ENCODE results near the gene SLC4A11.
A peak's percentile ranks its signal among the peaks of the same experiment; 100 is the strongest.

Gene SLC4A11

DNA sequence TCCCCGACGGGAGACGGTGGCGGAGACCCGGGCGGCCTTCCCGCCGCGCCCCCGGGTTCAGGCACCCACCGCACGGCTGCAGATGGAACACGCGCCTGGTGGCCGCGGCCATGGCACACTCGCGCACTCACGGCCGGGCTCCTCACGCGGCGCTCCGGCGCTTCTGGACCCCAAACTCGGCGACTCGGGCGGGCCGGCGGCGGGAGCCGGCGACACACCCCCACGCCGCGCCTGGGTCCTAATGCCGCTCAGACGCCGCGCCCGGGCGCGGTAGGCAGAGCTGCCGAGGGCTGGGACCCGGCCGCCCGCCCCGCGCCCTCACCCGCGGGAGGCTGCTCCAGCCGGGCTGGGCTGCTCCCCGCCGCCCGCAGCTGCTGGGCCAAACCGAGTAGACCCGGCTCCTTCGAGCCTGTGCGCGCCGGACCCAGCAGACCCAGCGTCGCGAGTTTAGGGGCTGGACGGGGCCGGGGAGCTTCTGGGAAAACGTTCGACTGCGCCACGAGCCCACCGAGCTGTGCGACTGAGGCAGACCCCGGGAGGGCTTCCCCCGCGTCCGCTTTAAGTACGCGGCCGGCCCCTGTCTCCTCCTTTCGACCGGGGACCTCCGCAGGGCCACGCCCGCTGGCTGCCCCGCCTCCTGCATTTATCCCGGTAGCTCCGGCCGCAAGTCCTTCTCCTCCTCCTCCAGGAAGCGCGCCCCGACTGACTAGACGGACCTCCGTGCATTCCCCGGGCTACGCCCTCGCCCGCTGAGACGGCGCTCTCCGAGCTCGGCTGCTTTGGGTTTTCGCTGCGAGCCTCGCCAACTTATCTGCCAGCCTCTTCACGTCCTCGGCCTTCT lies at the start of gene SLC4A11:
Gene SLC4A11 (minus strand): TSS at position 165 of the 841 bp plus-strand sequence. CDS start 53 bp downstream, at position 112.
- peak; percentile 87 for DNase-seq

DNA sequence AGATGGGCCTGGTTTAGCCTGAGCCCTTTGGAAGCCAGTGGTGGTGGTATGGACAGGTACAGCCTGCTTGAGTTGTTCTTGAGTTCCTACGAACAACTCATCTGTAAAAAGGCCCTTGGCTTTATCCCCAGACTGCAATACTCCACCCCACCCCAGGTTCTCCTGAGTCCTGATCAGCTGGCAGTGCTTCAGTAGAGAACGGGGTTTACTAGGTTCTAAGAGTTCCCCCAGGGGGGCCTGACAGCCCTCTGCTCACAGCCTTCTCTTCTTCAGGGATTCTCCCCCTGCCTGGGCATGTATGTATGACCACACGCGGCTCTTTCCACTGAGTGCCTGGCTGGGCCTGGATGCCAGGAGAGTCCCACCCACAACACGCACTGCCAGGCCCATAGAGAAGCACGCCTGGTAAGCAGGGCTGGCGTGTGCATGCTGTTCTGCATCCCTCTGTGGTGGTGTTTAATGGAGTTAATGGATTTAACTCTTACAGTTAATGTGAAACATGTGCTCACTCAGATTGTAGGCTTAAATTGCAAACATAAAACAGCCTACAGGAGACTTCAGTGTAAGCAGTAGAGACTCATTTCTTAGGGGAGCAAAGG lies 44.3 kb upstream of the SLC4A11 start:
- DNase-seq = no peak

DNA sequence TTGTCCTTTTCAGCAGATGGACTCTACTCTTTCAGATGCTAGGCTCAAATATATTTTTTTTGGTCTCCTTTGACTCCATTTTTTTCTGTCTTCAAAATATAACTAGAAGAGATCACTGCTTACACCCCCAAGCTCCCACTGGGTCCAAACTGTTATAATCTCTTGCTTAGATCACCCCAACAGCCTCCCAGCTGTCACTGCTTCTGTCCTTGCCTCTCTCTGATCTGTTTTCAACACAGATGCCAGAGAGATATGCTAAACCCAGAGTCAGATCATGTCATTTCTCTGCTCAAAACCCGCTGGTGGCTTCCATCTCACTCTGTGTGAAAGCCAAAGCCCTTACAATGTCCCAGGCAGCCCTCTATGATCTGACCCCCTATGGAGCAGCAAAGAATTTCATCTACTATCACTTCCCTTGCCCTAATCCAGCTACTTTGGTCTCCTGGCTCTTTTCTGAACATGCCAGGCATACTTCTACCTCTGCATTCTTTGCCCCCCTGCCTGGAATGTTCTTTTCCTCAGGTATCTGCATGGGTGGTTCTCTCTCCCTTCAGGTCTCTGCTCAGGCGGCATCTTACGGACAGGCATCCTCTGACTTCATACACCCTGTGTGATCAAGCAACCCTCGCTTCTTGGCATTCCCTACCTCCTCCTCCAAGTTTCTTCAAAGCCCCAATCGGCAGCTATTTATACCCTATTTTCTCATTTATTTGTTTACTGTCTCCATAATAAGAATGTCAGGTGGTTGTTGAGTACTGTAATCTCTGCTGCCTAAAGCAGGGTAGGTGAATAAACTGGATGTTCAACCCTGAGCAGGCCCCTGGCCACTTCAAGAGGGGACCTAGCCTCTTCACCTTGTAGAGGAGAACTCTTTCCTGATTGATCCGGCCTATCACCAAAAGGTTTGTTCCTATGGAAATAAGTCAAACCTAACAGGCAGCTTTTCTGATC lies 43.6 kb upstream of the SLC4A11 start:
- peak; percentile 78 for DNase-seq

DNA sequence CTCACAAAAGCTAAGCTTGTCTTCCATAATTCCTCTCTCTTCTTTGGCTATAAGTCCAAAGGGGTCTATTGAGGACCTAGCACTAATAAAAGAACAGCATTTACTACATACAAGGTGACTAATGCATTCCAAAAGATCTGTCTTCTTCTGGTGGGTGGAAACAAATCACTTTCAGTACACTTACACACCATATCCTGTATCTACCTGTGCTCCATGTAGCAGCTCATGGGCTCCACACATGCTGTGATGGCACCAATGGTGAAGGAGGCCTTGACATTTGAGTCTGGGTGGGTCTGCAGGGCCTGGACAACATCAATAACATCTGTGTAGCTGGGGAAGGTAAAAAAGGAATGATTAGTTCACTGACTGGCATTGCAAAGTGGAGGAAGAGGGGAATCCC lies 42.4 kb upstream of the SLC4A11 start:
- DNase-seq = no peak

DNA sequence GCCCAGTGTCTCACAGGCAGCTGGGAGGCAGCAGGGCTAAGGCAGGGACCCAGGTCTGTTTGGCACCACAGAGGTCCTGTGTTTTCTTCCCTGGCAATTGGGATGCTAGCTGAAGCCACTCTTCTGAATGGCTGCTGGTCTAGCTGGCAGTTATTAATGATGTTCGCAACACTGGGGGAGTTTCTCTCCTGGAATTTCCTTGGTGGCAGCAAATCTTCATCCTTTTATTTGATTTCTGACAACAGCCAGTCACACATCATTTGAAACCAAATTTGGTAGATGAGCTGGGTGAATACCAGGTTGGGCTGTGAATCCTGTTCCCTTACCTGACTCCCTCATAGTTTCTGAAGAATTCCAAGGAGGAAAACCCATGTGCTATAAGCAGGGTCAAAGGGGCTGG lies 40.8 kb upstream of the SLC4A11 start:
- no peak for DNase-seq

DNA sequence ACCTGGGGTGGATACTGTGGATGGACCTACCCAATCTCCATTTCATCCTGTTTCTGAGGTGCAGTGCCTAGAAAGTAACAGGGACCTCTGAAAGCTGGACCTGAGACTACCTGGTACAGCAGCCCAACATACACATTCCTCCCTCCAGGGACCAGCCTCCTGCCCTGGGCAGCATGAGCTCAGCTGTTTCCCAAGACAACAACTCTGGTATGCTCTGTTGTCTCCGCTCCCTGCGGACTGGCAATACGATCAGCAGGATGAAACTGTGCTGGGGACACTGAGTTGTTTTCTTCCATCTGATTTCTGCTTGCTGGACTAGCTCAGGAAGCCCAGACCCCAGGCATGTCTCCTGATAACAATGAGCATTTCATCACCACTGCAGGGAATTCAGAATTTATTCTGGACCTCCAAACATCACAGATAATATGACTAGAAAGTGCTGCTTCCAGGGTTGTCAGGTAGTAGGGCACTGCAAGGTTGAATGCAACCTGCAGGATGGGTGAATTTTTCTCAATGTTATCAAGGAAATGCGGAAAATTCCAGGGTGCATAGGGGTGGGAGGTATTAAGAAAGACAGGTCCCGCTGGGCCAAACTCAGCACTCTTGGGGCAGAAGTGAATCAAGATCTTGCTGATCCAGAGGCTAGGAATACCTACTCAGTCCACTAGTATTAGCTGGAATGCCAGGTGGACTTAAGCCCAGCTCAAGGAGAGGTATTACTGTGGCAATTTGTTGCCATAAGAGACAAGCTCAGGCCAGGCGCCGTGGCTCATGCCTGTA lies 38.9 kb upstream of the SLC4A11 start:
- DNase-seq = peak; percentile 63

DNA sequence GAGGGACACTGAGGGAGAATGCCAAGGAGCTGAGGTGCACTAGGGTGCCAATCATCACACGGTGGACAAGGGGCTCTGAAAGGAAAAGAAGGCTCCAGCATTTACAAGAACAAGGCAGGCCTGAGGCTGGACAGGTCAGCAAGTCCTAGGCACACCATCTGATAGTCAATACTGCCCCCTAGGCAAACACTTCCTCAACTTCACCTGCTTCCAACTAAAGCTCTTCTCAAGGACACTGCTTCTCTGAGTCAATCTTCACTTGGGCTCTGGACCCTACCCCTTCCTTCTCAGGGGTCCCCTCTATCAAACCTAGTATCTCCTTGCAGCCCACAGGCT lies 37.7 kb upstream of the SLC4A11 start:
- peak; percentile 57 for DNase-seq

DNA sequence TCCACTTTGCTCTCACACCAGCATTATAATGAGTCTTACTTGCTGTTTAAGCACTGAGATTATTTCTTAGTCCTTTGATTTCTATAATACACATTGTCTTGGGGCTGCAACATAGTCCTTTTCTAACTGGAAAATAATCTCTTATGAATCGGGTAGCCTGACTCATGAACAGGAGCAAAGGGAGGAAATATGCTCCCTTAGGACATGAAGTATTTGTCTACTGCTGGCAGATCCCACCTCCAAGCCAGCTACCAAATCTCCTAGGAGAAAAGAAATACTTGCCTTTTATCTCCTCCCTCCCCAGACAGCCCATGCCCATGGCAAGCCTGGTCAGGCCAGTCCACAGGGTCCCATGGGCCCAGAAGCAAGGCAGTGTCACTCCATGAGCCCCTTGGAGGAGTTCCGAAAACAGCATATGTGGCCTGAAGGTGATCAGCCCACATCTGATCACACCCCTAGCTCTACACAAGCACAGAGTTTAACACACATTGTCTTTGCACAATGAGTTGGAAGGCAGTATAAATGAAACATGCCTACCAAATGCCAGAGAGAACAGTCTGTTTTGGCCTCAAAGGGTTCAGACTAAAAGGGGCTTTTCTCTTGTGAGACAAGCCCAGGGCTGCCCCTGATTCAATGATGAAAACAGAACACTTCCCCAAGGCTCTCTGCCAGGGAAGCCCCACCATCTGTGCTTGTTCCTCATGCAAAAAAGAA lies 37.1 kb upstream of the SLC4A11 start:
- peak; percentile 22 for DNase-seq

DNA sequence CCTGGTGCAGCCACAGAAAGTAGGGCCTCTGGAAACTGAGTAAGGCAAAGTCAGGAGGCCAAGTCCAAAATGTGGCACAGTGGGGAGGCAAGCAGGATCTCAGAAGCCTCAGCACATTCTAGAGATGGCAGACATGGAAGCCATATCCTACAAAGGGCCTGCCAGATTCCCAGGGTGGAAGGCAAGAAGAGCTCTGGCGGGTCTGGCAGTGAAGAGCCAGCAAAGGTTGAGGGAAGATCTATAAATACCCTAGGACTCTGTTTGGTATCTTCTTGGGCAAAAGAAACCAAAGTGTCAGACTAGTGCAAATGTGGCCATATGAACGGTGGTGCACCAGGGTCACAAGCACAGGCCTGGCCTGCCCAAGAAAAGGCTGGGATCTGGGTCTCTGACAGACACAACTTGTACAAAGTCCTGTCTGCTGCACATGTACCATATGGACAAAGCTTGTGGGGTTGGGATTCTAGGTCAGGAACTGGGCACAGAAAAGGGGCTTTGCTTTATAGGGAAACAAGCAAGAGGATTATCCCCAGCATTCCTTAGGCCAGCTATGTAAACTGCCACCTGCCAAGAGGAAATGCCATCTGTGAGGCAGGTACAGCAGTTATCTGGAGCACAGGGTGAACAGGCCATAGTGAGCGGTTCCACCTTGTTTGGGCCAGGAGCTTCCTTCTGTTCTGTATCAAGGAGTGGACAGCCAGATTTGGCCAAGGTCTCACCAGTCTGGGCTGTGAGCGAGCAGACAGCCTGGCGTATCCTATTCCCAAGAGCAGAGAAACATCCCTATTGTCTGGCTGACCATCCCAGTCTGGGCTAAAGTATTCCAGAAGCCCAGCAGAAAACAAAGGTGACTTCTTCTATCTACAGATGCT lies 36.3 kb upstream of the SLC4A11 start:
- peak; percentile 39 for DNase-seq

DNA sequence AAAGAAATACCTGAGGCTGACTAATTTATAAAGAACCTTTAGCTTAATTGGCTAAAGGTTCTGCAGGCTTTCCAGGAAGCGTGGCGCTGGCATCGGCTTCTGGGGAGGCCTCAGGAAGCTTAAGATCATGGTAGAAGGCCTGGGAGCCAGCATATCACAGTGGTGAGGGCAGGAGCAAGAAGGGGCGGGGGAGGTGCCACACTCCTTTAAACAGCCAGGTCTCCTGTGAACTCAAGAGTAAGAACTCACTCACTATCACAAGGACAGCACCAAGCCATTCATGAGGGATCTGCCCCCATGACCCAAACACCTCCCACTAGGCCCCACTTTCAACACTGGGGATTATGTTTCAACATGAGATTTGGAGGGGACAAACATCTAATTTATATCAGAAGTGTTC lies 34.4 kb upstream of the SLC4A11 start:
- DNase-seq = peak; percentile 50

DNA sequence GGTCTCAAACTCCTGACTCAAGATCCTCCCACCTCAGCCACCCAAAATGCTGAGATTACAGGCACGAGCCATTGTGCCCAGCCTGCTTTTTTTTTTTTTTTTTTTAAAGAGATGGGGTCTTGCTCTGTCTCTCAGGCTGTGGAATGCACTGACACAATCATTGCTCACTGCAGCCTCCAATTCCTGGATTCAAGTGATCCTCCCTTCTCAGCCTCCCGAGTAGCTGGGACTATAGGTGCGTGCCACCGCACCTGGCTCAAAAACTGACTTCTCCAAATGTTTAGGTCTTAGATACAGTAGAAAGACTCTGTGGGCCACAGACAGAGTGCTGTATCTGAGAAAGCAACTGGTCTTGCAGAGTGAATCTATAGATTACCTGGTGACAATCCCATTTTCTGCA lies 31.1 kb upstream of the SLC4A11 start:
- DNase-seq = no peak

DNA sequence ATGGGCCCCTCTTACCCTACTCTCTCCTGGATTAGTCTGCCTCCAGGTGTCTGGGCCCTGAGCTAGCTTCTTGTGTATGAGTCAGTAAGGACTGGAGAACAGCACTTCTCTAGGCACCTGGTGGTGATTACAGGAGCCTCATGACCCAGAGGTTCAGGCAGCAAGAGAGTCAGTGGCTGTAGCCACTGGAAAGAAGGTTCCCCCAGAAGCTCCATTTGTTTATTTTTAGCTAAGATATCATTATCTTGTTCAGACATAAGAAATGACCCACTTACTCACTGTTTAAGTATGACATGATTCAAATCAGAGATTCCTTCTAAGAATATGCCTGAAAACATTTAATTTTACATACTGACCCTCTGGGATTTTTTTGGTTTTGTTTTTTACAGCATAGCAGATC lies 23.6 kb upstream of the SLC4A11 start:
- DNase-seq = no peak

DNA sequence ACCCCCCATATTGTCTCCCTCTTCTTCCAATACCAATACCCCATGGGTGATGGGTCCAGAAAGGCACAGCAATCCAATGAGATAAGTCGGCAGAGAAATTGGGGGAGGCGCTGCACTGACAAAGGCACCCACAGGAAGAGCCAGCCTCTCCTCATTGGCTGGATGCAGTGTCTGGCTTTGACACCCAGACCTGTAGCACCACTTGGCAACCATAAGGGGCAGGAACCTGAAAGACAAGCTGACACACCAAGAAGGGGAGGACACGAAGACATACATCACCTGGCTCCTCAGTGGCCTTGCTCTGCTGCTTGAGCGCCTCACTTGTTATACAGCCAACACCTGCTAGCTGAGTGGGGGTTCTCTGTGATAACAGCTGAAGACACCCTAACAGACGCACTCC lies 19.4 kb upstream of the SLC4A11 start:
- DNase-seq = peak; percentile 53

DNA sequence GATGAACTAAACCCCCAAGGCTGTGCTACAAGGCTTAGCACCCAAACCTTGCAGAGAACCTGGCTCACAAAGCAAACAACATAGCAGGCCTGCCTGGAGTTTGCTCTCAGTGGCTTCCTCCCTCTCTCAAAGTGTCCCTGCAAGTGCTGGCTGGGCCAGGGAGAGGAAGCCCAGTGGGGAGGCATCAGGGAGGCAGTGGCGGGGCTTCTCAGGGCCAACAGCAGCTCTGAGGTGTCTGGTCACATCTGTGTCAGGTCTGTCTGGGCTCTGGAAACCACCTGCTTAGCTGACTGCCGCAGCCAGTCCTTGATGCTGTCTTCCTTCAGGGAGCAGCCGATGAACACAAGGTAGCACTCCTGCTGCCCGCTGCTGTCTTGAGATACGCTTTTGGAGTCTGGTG lies 16.7 kb upstream of the SLC4A11 start:
- DNase-seq = peak; percentile 16

DNA sequence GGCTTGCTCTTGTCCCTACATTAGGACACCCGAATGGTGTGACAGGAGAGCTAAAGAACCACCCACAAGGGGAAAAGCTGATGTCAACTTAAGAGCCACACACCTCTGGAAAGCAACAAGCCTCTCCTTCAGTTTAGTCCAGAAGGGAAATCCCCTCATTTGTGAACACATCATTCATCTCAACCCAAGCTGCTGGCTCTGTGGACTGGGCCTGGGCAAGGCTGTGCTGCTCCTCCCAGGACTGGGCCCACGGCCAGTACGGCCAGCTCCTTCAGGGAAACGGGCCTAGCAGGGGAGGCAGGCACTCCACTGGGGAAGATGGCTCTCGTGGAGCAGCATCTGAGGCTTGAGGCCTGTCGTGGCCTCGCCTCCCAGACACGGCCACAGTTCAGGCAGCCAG lies 12.8 kb upstream of the SLC4A11 start:
- peak; percentile 49 for DNase-seq

DNA sequence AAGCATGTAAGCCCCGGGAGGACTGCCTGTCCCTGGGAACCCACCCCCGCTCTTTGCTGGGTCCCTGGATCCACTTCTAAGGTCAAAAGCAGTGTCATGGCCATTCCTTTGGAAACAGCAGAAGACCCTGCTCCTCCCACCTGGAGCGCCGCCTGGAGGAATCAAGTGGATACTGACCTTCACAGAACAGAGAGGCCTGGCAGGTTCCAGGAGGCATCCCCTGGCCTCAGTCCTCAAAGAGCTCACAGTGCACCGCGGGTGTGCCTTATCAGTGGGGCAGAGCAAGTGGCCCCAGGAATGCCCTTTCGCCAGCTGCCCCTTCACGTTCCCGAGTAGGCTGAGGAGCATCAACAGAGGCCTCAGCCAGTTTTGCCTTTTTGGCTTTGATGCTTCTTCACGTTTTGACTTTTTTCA lies 11.1 kb upstream of the SLC4A11 start:
- DNase-seq = peak; percentile 85

DNA sequence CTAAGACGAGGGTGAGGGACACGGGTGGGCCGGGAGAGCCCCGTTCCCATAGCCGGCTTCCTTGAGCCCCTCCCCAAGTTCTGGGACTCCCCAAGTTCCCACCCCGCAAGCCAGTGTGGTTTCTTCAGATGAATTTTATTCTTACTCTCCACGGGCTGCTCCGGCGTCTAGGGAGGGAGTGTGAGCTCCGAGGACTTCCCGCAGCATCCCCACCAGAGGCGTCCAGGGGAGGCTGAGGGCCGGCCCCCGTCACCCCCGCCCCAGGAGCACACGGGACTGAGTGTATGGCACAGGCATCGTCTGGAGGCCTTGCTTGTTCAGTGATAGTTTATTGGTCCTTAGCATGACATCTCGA lies 10.0 kb upstream of the SLC4A11 start:
- no peak for DNase-seq

DNA sequence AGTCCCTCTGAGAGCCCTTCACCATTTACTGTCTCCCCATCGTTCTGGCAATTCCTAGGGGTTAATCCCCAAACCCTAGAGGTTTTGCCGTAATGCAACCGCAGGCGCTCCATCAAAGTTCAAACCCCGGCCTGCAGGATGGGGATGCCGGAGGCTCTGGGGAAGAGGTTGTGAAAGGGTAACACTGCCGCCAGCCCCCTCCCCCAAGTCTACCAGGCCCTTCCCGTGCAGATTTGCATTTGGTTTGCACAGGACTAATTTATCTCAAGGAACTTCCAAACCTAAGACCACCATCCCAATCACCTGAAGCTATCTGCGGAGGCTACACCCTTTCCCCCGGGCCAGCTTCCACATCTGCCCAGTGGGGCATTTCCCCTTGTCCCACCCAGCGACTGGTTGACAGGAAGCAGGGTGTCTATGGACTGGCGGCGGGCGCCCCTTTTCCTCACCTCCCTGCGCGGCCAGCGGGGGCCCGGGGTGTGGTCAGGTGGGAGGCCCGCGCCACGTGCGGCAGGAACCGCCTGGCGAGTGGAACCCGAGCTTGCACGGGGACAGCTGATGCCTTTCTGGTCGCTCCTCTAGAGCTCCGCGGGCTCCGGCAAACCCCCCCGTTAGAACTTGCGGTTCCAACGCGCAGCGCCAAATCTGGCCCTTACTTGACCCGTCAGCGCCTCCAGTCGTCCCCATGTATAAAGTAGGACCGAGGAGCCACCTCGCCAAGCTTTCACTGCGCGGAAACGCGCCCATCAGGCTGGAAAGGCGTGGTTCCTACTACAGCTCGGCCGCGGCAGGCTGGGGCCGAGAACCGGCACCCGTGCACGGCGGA lies 9.4 kb upstream of the SLC4A11 start:
- DNase-seq = peak; percentile 72

DNA sequence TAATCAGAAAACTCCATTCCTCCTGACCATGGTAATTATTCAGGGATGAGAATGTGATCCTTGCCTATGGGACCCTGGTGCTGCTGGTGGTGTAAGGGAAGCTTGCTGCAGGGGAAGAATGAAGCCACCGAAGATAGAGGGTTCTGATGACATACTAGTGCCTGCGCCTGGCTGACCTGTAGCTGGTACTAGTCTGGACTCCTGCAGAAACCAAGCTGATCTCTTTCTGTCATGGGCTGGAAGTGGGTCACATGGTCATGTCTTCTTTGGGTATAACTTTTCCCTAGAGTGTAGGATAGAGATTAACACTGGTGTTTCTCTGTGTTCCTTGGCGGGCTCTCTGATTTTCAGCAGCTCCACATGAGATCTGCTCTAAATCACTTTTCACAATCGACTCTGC lies 8.6 kb upstream of the SLC4A11 start:
- peak; percentile 45 for DNase-seq

DNA sequence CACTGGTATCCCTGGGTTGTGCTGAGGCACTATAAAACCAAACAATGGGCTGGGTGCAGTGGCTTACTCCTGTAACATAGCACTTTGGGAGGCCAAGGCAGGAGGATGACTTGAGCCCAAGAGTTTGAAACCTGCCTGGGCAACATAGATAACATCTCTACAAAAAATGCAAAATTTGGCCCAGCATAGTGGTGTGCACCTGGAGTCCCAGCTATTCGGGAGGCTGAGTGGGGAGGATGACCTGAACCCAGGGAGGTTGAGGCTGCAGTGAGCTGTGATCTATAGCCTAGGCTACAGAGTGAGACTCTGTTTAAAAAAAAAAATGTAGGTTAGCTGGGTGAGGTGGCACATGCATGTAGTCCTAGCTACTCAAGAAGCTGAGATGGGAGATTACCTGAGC lies 7.7 kb upstream of the SLC4A11 start:
- peak; percentile 22 for DNase-seq
